ENCODE results near the gene RHBDL2. TPM values are rescaled to one million over a fixed set of nuclear protein-coding genes. Genes with fewer than 3 reads are reported as not detected.
"Not testable (repeated sequence)": the region's sequence is repeated elsewhere in the genome, so short reads cannot be mapped to it uniquely, and the experiment has no call there.

Gene RHBDL2, protein sequence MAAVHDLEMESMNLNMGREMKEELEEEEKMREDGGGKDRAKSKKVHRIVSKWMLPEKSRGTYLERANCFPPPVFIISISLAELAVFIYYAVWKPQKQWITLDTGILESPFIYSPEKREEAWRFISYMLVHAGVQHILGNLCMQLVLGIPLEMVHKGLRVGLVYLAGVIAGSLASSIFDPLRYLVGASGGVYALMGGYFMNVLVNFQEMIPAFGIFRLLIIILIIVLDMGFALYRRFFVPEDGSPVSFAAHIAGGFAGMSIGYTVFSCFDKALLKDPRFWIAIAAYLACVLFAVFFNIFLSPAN
- under 1 TPM in 1 of 4 donors, not detected in 3; 0.66 TPM for total RNA-seq

DNA sequence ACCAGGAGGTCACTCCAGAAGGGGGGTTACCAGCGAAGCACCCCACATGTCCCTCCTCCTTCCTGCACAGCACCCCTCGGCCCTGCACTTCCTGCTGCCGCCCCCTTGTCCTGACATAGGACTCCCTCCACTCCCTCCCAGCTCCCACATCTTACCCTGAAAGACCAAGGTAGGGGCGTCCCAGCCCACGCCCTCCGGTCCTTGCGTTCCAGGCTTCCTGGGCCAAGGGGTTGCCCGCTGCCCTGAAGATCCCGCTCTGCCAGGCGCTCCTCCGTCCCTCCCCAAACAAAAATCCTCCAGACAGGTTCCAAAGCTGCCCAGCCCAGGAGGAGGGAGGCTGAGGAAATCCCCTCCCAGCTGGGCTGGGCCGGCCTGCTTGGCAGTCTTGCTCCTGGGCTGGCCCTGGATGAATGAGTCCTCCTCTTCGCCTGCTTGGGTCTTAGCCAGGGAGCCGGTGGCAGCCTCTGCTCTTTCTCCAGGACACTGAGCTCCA is at the start of gene RHBDL2:
RHBDL2 (minus strand) TSS at position 304 of the 493 bp plus-strand sequence. CDS start 22,618 bp downstream, outside the sequence.
- Histone ChIP-seq H3K27ac (no peak within 1 kb of the TSS), H3K36me3 (no peaks in the 10 kb centered on the region), H3K4me1 (no peaks in the 10 kb centered on the region), H3K9me3 (no peaks in the 10 kb centered on the region), H3K27me3 (no peaks in the 10 kb centered on the region), H3K4me3 (peak within 1 kb of the TSS in 3 of 4 donors; percentile 1 to 40 (median 30))
- TF ChIP-seq CTCF (IDR thresholded peaks at IDR 0.05) (no peak), POLR2A (IDR thresholded peaks at IDR 0.05) (no peak)
- no peak for DNase-seq

DNA sequence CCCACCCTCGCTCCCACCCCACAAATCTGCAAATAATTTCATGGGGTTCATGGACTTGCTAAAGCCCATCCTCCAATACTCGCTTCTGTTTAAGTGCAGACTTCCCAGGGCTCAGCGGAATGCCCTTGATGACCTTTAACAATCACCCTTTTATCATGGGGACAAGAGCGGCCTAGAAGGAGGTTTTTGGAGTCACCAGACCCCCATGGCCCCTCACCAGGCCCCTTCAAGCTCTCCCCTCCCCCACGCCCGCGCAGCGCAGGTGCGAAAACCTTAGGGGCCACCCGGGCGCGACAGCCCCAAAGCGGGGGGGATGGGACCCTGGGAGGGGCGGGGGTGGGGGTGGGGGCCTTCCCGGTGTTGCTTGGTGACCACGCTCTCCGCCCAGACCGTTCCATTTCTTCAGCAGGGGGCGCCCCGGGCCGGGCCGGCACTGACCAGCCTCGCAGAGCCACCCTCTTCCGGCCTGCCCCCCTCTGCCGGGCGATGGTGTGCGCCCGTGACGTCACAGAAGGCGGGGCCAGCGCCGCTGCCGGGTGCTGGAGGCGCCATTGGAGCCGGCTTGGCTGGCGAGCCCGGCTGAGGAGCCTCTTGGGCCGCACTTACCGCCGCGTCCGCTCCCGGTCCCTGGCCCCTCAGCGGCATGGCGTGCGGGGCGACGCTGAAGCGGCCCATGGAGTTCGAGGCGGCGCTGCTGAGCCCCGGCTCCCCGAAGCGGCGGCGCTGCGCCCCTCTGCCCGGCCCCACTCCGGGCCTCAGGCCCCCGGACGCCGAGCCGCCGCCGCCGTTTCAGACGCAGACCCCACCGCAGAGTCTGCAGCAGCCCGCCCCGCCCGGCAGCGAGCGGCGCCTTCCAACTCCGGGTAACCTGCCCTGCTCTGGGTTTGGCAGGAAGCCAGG is 49.4 kb upstream of the RHBDL2 start, which contains the start of gene AKIRIN1:
AKIRIN1 (plus strand) TSS at position 539 of the 900 bp plus-strand sequence; CDS start at position 644, 105 bp downstream.
- H3K27me3 ChIP-seq: no peaks in the 10 kb centered on the region
- no peaks in the 10 kb centered on the region for H3K9me3 ChIP-seq
- H3K4me1 ChIP-seq: peaks cover 0 to 24% (median 2%) of the 10 kb centered on the region in 4 donors
- TF ChIP-seq CTCF (IDR thresholded peaks at IDR 0.05) (peak in 5 of 6 experiments; percentile 20 to 30 (median 29)), POLR2A (IDR thresholded peaks at IDR 0.05) (peak; percentile 93 to 94)
- H3K36me3 ChIP-seq: peaks cover 0 to 10% (median 0%) of the 10 kb centered on the region in 3 donors
- H3K4me3 ChIP-seq: peak within 1 kb of the TSS; percentile 73 to 100 (median 98)
- peak within 1 kb of the TSS; percentile 87 to 99 (median 97) for H3K27ac ChIP-seq
- DNase-seq: peak; percentile 98 to 100 (median 99)

GRCh38 chr1:38990386-38990737 is 48.7 kb upstream of the RHBDL2 start:
- Histone ChIP-seq H3K27ac (peak overlapping the region; percentile 87 to 99 (median 97)), H3K9me3 (no peaks in the 10 kb centered on the region), H3K4me3 (peak overlapping the region; percentile 73 to 100 (median 98)), H3K4me1 (peaks cover 0 to 21% (median 2%) of the 10 kb centered on the region in 4 donors), H3K36me3 (peaks cover 0 to 3% (median 0%) of the 10 kb centered on the region in 3 donors), H3K27me3 (no peaks in the 10 kb centered on the region)
- DNase-seq: no peak
- no peak for TF ChIP-seq CTCF (IDR thresholded peaks at IDR 0.05)
- no peak for TF ChIP-seq POLR2A (IDR thresholded peaks at IDR 0.05)

- no peaks in the 10 kb centered on the region for H3K36me3 ChIP-seq
- DNase-seq: no peak
- TF ChIP-seq CTCF (IDR thresholded peaks at IDR 0.05) (no peak), POLR2A (IDR thresholded peaks at IDR 0.05) (no peak)
- H3K4me1 ChIP-seq: peaks cover 0 to 21% (median 2%) of the 10 kb centered on the region in 4 donors
- no peaks in the 10 kb centered on the region for H3K9me3 ChIP-seq
- no peaks in the 10 kb centered on the region for H3K27me3 ChIP-seq
- peak overlapping the region in 1 of 4 donors; percentile 97 for H3K27ac ChIP-seq
- H3K4me3 ChIP-seq: no peak overlapping the region
Observed at GRCh38 chr1:38989979-38990378, 48.3 kb upstream of the RHBDL2 start.

DNA sequence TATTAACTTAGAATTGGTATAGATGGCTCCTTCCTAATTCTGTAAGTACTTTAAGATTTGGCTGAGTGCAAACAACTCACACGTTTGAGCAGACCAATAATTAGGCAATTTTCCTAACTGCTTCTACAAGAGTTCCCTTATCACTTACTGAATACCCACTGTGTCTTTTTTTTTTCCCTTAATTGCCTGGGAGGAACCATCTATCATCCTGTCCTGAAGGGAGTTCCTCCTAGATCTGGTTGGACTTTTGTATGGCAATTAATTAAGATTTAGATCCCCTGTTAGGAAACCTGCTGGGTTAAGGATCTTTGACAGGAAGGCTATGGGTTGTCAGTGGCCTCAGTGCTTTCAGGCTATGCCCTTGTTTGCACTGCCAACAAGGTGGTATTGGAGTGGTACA is 37.8 kb upstream of the RHBDL2 start:
- H3K36me3 ChIP-seq, H3K27ac ChIP-seq, H3K4me3 ChIP-seq, H3K9me3 ChIP-seq, H3K4me1 ChIP-seq, H3K27me3 ChIP-seq, DNase-seq: not testable (repeated sequence)

GRCh38 chr1:38978245-38978542 is 36.6 kb upstream of the RHBDL2 start:
- not testable (repeated sequence) for H3K36me3 ChIP-seq, DNase-seq, H3K27ac ChIP-seq, H3K9me3 ChIP-seq, H3K4me3 ChIP-seq, H3K4me1 ChIP-seq, H3K27me3 ChIP-seq

DNA sequence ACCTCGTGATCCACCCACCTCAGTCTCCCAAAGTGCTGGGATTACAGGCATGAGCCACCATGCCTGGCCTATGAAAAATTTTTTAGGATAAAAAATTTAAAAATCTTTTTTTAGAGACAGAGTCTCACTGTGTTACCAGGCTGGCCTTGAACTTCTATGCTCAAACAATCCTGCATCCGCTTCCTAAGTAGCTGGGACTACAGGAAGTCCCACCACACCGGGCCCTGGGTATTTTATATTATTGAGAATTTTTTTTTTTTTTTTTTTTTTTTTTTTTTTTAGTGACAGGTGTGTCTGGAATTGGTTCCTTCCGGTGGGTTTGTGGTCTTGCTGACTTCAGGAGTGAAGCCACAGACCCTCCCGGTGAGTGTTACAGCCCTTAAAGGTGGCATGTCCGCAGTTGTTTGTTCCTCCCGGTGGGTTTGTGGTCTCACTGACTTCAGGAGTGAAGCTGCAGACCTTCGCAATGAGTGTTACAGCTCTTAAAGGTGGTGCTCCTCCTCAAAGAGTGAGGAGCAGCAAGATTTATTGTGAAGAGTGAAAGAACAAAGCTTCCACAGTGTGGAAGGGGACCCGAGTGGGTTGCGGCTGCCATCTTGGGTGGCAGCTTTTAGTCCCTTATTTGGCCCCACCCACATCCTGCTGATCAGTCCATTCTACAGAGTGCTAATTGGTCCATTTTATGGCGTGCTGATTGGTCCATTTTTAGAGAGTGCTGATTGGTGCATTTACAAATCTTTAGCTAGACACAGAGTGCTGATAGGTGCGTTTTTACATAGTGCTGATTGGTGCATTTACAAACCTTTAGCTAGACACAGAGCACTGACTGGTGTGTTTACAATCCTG is 36.0 kb upstream of the RHBDL2 start:
- DNase-seq: peak in 2 of 3 donors; percentile 46 to 71
- not testable (repeated sequence) for H3K27ac ChIP-seq, H3K4me1 ChIP-seq, H3K27me3 ChIP-seq, H3K4me3 ChIP-seq, H3K36me3 ChIP-seq, H3K9me3 ChIP-seq
